Type B pancreatic cell (in vitro differentiated cells): ENCODE measurements around the gene KEL. TPM values are rescaled to one million over a fixed set of nuclear protein-coding genes. Genes with fewer than 3 reads are reported as not detected.

Source experiments
- DNase-seq: peaks from one replicate; pipeline ENCODE4 v3.0.0; 2021; ENCODE audit warnings: mixed read lengths; ENCODE audit not compliant: unreplicated experiment; ENCODE audit errors: extremely low spot score
- H3K27ac Mint-ChIP-seq: 2 replicates; pipeline ENCODE4 v1.8.0; 2021; ENCODE audit warnings: mild to moderate bottlenecking, mixed read lengths
- H3K27me3 Mint-ChIP-seq: 2 replicates; pipeline ENCODE4 v1.8.0; 2021; ENCODE audit warnings: mixed read lengths
- H3K36me3 Mint-ChIP-seq: 2 replicates; pipeline ENCODE4 v1.8.0; 2021; ENCODE audit warnings: mixed read lengths
- H3K4me1 Mint-ChIP-seq: one replicate; pipeline ENCODE4 v1.8.0; 2021; ENCODE audit warnings: mixed read lengths; ENCODE audit not compliant: unreplicated experiment
- H3K4me3 Mint-ChIP-seq: 2 replicates; pipeline ENCODE4 v1.8.0; 2021; ENCODE audit warnings: mild to moderate bottlenecking, mixed read lengths
- H3K9me3 Mint-ChIP-seq: 2 replicates; pipeline ENCODE4 v1.8.0; 2021; ENCODE audit warnings: mixed read lengths
- CTCF ChIP-seq: fragments of 200-600 bp; sonication (generic); conservative IDR thresholded peaks from 2 replicates; pipeline ENCODE4 v1.5.0; 2021; ENCODE audit warnings: antibody characterized with exemption, mild to moderate bottlenecking
- total RNA-seq: library from RNA; stranded (reverse); gene quantifications from 2 replicates; pipeline ENCODE4 v1.2.1, GENCODE V29; 2021; ENCODE audit warnings: low replicate concordance

KEL gene
- total RNA-seq, 1 donor from 2014 or later = 2.8 TPM

GRCh38 chr7:142897691-142898090, 64.5 kb downstream of the KEL start:
- peaks cover 3% of the 10 kb centered on the region for H3K27me3 Mint-ChIP-seq
- H3K36me3 Mint-ChIP-seq = no peaks in the 10 kb centered on the region
- H3K4me3 Mint-ChIP-seq = no peak overlapping the region
- no peaks in the 10 kb centered on the region for H3K4me1 Mint-ChIP-seq
- H3K27ac Mint-ChIP-seq = no peak overlapping the region
- DNase-seq = peak; percentile 47
- no peak for TF ChIP-seq CTCF
- no peaks in the 10 kb centered on the region for H3K9me3 Mint-ChIP-seq

- H3K27ac Mint-ChIP-seq = no peak overlapping the region
Observed at GRCh38 chr7:142896741-142897379, 65.3 kb downstream of the KEL start.

GRCh38 chr7:142896151-142896550, 66.0 kb downstream of the KEL start:
- Mint-ChIP-seq H3K4me3 (no peak overlapping the region), H3K27me3 (peaks cover 3% of the 10 kb centered on the region), H3K9me3 (no peaks in the 10 kb centered on the region), H3K4me1 (peaks cover under 1% of the 10 kb centered on the region), H3K27ac (no peak overlapping the region), H3K36me3 (no peaks in the 10 kb centered on the region)
- DNase-seq = no peak
- TF ChIP-seq CTCF = no peak

More at GRCh38 chr7:142896741-142897379, 65.3 kb downstream of the KEL start:
- no peaks in the 10 kb centered on the region for H3K36me3 Mint-ChIP-seq
- TF ChIP-seq CTCF = no peak
- no peak overlapping the region for H3K4me3 Mint-ChIP-seq
- H3K9me3 Mint-ChIP-seq = no peaks in the 10 kb centered on the region
- peak; percentile 8 for DNase-seq
- H3K4me1 Mint-ChIP-seq = no peaks in the 10 kb centered on the region
- peaks cover 3% of the 10 kb centered on the region for H3K27me3 Mint-ChIP-seq

- DNase-seq = peak; percentile 34
- Mint-ChIP-seq H3K9me3 (no peaks in the 10 kb centered on the region), H3K4me1 (peaks cover 5% of the 10 kb centered on the region), H3K27ac (no peak overlapping the region), H3K4me3 (no peak overlapping the region), H3K36me3 (no peaks in the 10 kb centered on the region), H3K27me3 (peaks cover 3% of the 10 kb centered on the region)
- TF ChIP-seq CTCF = no peak
Observed at GRCh38 chr7:142894985-142895593, 67.1 kb downstream of the KEL start.

GRCh38 chr7:142894112-142894984, 67.8 kb downstream of the KEL start:
- H3K9me3 Mint-ChIP-seq = no peaks in the 10 kb centered on the region
- peaks cover 3% of the 10 kb centered on the region for H3K27me3 Mint-ChIP-seq
- DNase-seq = peak; percentile 50
- H3K36me3 Mint-ChIP-seq = no peaks in the 10 kb centered on the region
- no peak overlapping the region for H3K4me3 Mint-ChIP-seq
- no peak for TF ChIP-seq CTCF
- peaks cover 7% of the 10 kb centered on the region for H3K4me1 Mint-ChIP-seq
- H3K27ac Mint-ChIP-seq = no peak overlapping the region
